GM12875 (cell line): Measurements from ENCODE around the gene FAM89A.
"Not testable (repeated sequence)": the region's sequence is repeated elsewhere in the genome, so short reads cannot be mapped to it uniquely, and the experiment has no call there.

ENCODE experiments used
- H3K4me3 ChIP-seq: one replicate; pipeline ENCODE4 v1.5.1; 2011; ENCODE audit warnings: low read depth, low read length, control low read depth
- CTCF ChIP-seq: IDR thresholded peaks from 2 replicates; pipeline ENCODE4 v1.5.1; 2011; ENCODE audit warnings: low read depth, mild to moderate bottlenecking, control low read depth, inconsistent platforms, low read length, moderate library complexity, borderline replicate concordance; ENCODE audit not compliant: insufficient read depth

FAM89A gene

GRCh38 chr1:231028682-231029081 is 11.4 kb downstream of the FAM89A start:
- no peak overlapping the region for H3K4me3 ChIP-seq
- no peak for TF ChIP-seq CTCF

DNA sequence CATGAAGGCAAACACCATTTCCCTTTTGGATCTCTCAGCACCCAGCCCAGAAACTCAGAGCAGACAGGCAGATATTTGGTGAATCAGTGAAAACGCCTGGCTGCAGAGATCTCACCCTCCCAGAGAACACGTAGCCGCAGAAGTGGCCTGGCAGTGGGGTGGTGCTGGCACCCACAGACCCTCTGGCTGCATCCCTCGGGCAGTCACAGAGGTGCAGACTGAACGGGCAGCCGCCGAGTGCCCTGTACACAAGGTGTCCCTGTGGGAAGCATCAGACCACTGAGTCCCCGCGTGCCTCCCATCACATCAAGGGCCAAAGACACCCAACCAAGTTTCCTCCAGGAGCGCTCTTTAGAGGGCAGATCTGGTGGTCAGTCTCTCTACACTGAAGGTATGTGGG is 12.1 kb downstream of the FAM89A start:
- TF ChIP-seq CTCF, result no peak
- H3K4me3 ChIP-seq, result no peak overlapping the region

DNA sequence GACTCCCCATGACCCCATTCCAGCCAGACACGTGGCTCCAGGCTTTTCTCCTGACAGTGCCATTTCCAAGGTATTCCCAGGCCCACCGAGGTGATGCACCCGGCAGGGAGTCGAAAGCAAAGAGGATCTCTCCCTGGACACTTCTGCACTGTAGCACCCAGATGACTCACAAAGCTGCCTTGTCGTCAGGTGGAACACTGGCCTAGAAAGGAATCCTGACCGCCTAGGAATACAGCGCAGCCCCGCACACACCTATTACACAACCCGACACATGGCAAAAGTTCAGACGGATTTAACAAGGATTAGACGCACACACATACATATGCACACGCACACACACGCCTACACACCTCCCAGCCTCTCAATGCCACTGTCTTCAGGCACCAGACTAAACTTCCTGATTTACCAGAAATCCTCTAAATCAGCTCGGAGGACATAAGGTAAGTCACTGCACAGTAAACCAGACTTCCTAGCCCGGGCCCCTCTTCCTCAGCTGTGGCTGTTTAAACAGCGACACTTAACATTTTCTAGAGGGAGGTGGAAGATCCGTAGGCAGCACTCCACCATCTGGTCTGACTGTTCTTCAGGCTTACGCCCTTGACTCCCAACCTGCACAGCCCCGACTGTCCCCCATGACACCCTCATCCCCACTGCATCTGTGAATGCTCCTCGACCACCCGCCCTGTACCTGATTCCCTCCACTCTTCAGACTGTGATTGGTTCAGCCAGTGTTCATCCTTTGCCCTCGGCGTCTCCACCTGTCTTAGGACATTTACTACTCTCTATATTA is 12.7 kb downstream of the FAM89A start:
- no peak overlapping the region for H3K4me3 ChIP-seq
- TF ChIP-seq CTCF, result no peak

- no peak overlapping the region for H3K4me3 ChIP-seq
- TF ChIP-seq CTCF, result no peak
These were observed 13.5 kb downstream of the FAM89A start for GRCh38 chr1:231026576-231026975.

DNA sequence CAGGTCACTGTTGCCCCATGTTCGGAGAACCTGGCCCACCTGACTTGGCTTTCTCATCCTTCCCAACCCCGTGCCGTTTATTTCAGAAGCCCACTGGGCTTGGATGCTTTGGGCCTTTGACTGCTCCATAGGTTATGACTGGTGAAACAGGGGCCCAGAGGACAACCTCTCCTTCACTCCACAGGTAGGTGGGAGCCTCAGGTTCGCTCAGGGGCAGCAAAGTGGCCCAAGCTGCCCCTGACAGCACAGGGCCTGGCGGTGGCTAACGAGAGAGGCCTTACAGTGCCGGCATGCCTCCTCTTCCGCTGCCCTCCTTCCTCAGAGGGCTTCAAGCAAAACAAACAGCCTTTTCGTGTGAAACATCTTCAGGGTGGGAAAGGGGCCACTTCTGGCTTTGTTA is 16.9 kb downstream of the FAM89A start:
- TF ChIP-seq CTCF, result no peak
- H3K4me3 ChIP-seq, result no peak overlapping the region

DNA sequence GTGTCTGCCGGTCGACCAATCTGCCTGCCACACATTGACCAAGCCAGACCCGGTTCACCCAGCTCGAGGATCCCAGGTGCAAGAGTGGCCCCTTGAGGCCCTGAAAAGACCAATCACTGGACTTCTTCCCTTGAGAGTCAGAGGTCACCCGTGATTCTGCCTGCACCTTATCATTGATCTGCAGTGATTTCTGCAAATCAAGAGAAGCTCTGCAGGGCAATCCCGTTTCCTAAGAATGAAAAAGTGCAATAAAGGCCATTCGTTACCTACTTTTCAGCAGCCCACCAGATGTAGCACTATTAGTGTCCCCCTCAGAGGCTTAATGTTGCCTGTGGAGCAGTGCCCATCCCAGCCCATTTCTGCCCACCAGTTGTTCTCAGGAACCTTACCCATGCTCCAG is 17.5 kb downstream of the FAM89A start:
- H3K4me3 ChIP-seq, result not testable (repeated sequence)

DNA sequence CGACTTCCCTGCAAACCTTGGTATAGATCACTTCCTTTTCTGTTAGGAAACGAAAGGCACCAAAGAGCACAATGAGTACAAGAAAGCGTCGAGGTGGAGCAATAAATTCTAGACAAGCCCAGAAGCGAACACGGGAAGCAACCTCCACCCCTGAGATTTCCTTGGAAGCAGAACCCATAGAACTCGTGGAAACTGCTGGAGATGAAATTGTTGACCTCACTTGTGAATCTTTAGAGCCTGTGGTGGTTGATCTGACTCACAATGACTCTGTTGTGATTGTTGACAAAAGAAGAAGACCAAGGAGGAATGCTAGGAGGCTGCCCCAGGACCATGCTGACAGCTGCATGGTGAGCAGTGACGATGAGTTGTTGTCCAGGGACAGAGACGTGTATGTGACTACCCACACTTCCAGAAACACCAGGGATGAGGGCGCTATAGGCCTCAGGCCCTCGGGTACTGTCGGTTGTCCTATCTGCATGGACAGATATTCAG is 18.5 kb downstream of the FAM89A start:
- no peak for TF ChIP-seq CTCF
- H3K4me3 ChIP-seq, result no peak overlapping the region
